Large intestine (tissue), 3 donors: Measurements from ENCODE around the gene EN1. TPM values are rescaled to one million over a fixed set of nuclear protein-coding genes. Genes with fewer than 3 reads are reported as not detected.

Experiments
- DNase-seq, 2 donors: peaks; one replicate each; pipeline versions ENCODE4 v3.0.0 to v3.0.0-alpha.2; 2013
- H3K27ac ChIP-seq: one replicate; pipeline ENCODE4 v1.5.1; 2013; ENCODE audit warnings: low read length
- H3K27me3 ChIP-seq: 2 replicates; pipeline ENCODE4 v1.6.1; 2013; ENCODE audit warnings: low read length; ENCODE audit not compliant: control insufficient read depth, insufficient read depth
- H3K36me3 ChIP-seq: 2 replicates; pipeline ENCODE4 v1.6.1; 2013; ENCODE audit warnings: low read length; ENCODE audit not compliant: control insufficient read depth, insufficient read depth
- H3K4me1 ChIP-seq: one replicate; pipeline ENCODE4 v1.6.1; 2013; ENCODE audit warnings: low read length; ENCODE audit not compliant: control insufficient read depth, insufficient read depth
- H3K4me3 ChIP-seq: one replicate; pipeline ENCODE4 v1.5.1; 2013; ENCODE audit warnings: low read length
- H3K9me3 ChIP-seq: one replicate; pipeline ENCODE4 v1.6.1; 2013; ENCODE audit warnings: mild to moderate bottlenecking, low read depth, low read length, moderate library complexity; ENCODE audit not compliant: control insufficient read depth
- WGBS: methylation state at CpG from one replicate; pipeline ENCODE4 v1.1.5; 2013; ENCODE audit warnings: low lambda C conversion rate; ENCODE audit not compliant: insufficient coverage; 5-methylcytosine and 5-hydroxymethylcytosine counted together
- polyA plus RNA-seq: library from polyadenylated mRNA; unstranded; fragments of 120-200 nt; gene quantifications from one replicate; pipeline ENCODE4 v1.2.1, GENCODE V29; 2013

EN1 gene
- polyA plus RNA-seq, 1 donor: not detected

- Histone ChIP-seq H3K36me3 (no peaks in the 10 kb centered on the region), H3K4me1 (no peaks in the 10 kb centered on the region), H3K9me3 (no peaks in the 10 kb centered on the region), H3K4me3 (no peak overlapping the region), H3K27me3 (peaks cover 81% of the 10 kb centered on the region), H3K27ac (no peak overlapping the region)
- no peak for DNase-seq
- WGBS: no CpG with 5 or more reads among the region's 13 CpGs
Measured at GRCh38 chr2:118807668-118808428, 39.6 kb downstream of the EN1 start.

GRCh38 chr2:118806797-118807667 is 40.4 kb downstream of the EN1 start:
- Histone ChIP-seq H3K36me3 (no peaks in the 10 kb centered on the region), H3K4me3 (no peak overlapping the region), H3K27ac (no peak overlapping the region), H3K9me3 (no peaks in the 10 kb centered on the region), H3K27me3 (peaks cover 82% of the 10 kb centered on the region), H3K4me1 (no peaks in the 10 kb centered on the region)
- no peak for DNase-seq
- no CpG with 5 or more reads among the region's 23 CpGs for WGBS

GRCh38 chr2:118805064-118805690 is 42.3 kb downstream of the EN1 start:
- H3K27me3 ChIP-seq: peaks cover 73% of the 10 kb centered on the region
- WGBS: 98% methylated on average over 5 of the region's 9 CpGs
- H3K27ac ChIP-seq: no peak overlapping the region
- DNase-seq: no peak
- H3K4me3 ChIP-seq: no peak overlapping the region
- H3K4me1 ChIP-seq: no peaks in the 10 kb centered on the region
- H3K9me3 ChIP-seq: no peaks in the 10 kb centered on the region
- H3K36me3 ChIP-seq: no peaks in the 10 kb centered on the region

GRCh38 chr2:118803012-118803411 is 44.4 kb downstream of the EN1 start:
- H3K4me3 ChIP-seq: no peak overlapping the region
- no peaks in the 10 kb centered on the region for H3K9me3 ChIP-seq
- DNase-seq: no peak
- H3K4me1 ChIP-seq: no peaks in the 10 kb centered on the region
- WGBS: 51% methylated on average over 2 of the region's 5 CpGs
- H3K27ac ChIP-seq: no peak overlapping the region
- H3K27me3 ChIP-seq: peaks cover 56% of the 10 kb centered on the region
- no peaks in the 10 kb centered on the region for H3K36me3 ChIP-seq

GRCh38 chr2:118801151-118801550 is 46.3 kb downstream of the EN1 start:
- no peak overlapping the region for H3K27ac ChIP-seq
- H3K4me3 ChIP-seq: no peak overlapping the region
- no peaks in the 10 kb centered on the region for H3K9me3 ChIP-seq
- H3K27me3 ChIP-seq: peaks cover 41% of the 10 kb centered on the region
- DNase-seq: no peak
- no peaks in the 10 kb centered on the region for H3K36me3 ChIP-seq
- WGBS: 53% methylated on average over 3 of the region's 4 CpGs
- H3K4me1 ChIP-seq: no peaks in the 10 kb centered on the region

GRCh38 chr2:118800736-118801135 is 46.7 kb downstream of the EN1 start:
- Histone ChIP-seq H3K27me3 (peaks cover 39% of the 10 kb centered on the region), H3K36me3 (no peaks in the 10 kb centered on the region), H3K4me1 (no peaks in the 10 kb centered on the region), H3K27ac (no peak overlapping the region), H3K9me3 (no peaks in the 10 kb centered on the region), H3K4me3 (no peak overlapping the region)
- no CpG with 5 or more reads among the region's 4 CpGs for WGBS
- no peak for DNase-seq

GRCh38 chr2:118794546-118794945 is 52.9 kb downstream of the EN1 start:
- peaks cover 21% of the 10 kb centered on the region for H3K27me3 ChIP-seq
- H3K9me3 ChIP-seq: no peaks in the 10 kb centered on the region
- WGBS: no CpG with 5 or more reads among the region's 4 CpGs
- H3K27ac ChIP-seq: no peak overlapping the region
- H3K4me1 ChIP-seq: no peaks in the 10 kb centered on the region
- DNase-seq: no peak
- no peak overlapping the region for H3K4me3 ChIP-seq
- H3K36me3 ChIP-seq: no peaks in the 10 kb centered on the region

Other genes starting within 250 kb of the EN1 start
- 0.18 TPM for gene MARCO, start 94.5 kb upstream of the EN1 start, polyA plus RNA-seq